Measurements from ENCODE around the gene CRIM1.

DNA sequence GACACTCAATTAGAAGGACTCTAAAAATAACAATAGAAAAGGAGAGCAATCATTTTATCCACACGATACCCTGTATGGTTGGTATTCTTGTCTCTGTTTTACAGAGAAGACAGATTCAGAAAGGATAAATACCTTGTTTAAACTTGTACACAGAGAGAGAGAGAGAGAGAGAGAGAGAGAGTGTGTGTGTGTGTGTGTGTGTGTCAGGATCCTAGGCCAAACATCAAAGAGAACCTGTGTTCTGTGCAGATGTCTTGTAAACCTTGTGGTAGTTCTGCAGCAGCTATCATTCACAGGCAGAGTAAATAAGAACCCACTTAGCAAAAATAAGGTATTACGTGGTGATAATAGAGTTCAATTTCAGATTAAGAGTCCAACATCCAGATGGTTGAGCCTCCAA, 4.3 kb upstream of the CRIM1 start:
- TF ChIP-seq, protein P1, sequence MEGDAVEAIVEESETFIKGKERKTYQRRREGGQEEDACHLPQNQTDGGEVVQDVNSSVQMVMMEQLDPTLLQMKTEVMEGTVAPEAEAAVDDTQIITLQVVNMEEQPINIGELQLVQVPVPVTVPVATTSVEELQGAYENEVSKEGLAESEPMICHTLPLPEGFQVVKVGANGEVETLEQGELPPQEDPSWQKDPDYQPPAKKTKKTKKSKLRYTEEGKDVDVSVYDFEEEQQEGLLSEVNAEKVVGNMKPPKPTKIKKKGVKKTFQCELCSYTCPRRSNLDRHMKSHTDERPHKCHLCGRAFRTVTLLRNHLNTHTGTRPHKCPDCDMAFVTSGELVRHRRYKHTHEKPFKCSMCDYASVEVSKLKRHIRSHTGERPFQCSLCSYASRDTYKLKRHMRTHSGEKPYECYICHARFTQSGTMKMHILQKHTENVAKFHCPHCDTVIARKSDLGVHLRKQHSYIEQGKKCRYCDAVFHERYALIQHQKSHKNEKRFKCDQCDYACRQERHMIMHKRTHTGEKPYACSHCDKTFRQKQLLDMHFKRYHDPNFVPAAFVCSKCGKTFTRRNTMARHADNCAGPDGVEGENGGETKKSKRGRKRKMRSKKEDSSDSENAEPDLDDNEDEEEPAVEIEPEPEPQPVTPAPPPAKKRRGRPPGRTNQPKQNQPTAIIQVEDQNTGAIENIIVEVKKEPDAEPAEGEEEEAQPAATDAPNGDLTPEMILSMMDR (IDR thresholded peaks at IDR 0.05 in 8 of 11, conservative IDR thresholded peaks at IDR 0.05 in 3 of 11) = no peak
- no peak for TF ChIP-seq POLR2AphosphoS5 (IDR thresholded peaks at IDR 0.05)

Data from spleen (tissue), 7 donors.